Hematopoietic multipotent progenitor cell treated with erythropoietin and hydrocortisone succinate and interleukin-3 and kit ligand, for 15 days (in vitro differentiated cells): ENCODE results near the gene MRPS35.
"Not testable (repeated sequence)": the region's sequence is repeated elsewhere in the genome, so short reads cannot be mapped to it uniquely, and the experiment has no call there.

Experiments used
- DNase-seq: peaks from one replicate; pipeline ENCODE4 v3.0.0-alpha.2; 2015; ENCODE audit warnings: low spot score

The MRPS35 gene

DNA sequence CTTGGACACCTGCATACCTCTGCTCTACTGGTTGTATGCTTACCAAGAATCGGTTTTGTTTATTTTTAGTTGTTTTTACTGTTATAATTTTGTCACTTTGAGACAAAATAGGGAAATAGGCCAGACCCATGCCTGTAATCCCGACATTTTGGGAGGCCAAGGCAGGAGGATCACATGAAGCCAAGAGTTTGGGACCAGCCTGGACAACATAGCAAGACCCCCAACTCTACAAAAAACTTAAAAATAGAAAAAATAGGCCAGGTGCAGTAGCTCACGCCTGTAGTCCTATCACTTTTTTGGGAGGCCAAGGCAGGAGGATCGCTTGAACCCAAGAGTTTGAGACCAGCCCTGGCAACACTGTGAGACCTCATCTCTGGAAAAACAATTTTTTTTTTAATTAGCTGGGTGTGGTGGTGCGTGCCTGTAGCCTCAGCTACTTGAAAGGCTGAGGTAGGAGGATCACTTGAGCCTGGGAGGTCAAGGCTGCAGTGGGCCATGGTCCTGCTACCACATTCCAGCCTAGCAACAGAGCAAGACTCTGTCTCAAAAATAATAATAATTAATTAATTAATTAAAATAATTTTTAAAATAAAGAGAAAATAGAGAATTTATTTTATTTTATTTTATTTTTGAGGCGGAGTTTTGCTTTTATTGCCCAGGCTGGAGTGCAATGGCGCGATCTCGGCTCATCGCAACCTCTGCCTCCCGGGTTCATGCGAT lies 1.3 kb upstream of the MRPS35 start:
- DNase-seq = no peak

- DNase-seq = no peak
Measured at GRCh38 chr12:27709932-27710591, 570 bp upstream of the MRPS35 start.

GRCh38 chr12:27711317-27711682 lies 668 bp downstream of the MRPS35 start:
- DNase-seq = no peak

DNA sequence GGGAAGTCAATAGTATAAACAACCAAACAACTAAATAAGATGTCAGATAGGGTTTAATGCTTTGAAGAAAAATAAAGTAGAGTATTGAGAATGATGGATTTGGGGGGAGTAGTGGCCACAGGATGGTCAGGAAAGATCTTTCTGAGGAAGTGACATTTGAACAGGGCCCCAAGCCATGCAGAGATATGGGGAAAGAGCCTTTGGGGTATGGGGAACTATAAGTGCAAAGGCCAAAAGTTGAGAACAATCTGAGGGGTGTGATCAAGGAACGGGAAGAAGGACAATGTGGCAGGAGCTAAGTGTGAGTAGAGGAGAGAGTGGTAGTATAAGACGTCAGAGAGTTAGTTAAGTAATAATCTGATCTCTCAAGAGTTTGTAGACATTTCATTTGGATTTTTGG lies 1.3 kb downstream of the MRPS35 start:
- DNase-seq = no peak

GRCh38 chr12:27723212-27723611 lies 12.6 kb downstream of the MRPS35 start:
- DNase-seq = no peak

DNA sequence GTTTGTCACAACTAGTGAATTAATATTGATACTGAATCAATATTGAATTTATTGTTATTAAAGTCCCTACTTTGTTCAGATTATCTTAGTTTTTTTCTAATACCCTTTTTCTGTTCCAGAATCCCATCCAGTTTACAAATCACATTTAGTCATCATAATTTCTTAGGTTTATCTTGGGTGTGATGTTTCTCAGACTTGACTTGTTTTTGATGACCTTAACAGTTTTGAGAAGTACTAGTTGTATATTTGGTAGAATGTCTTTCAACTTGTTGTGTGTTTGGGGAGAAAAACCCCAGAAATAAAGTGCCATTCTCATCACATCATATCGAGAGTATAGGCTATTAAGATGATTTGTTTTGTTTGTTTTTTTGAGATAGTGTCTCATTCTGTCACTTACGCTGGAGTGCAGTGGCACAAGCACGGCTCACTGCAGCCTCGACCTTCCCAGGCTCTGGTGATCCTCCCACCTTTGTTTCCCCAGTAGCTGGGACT lies 19.5 kb downstream of the MRPS35 start:
- DNase-seq = no peak

- DNase-seq = no peak
Measured at GRCh38 chr12:27732281-27732680, 21.6 kb downstream of the MRPS35 start.

- peak; percentile 37 for DNase-seq
Measured at GRCh38 chr12:27733052-27733656, 22.5 kb downstream of the MRPS35 start.

- no peak for DNase-seq
Measured at GRCh38 chr12:27733791-27734190, 23.2 kb downstream of the MRPS35 start.

GRCh38 chr12:27734321-27734720 lies 23.7 kb downstream of the MRPS35 start:
- DNase-seq = not testable (repeated sequence)

DNA sequence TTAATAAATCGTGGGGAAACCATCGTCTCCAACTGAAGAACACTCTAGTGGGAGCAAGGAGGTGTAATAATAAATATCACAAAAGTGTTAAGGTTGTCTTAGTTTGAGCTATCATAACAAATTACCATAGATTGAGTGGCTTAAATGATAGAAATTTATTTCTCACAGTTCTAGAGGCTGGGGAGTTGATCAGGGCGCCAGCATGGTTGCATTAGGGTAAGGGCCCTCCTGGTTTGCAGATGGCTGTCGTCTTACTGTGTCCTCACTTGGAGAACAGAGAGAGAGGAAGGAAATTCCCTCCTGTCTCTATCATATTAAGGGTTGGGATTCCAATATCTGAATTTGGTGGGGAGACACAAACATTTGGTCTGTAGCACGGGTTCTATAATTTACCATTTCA lies 33.0 kb downstream of the MRPS35 start:
- DNase-seq = no peak

DNA sequence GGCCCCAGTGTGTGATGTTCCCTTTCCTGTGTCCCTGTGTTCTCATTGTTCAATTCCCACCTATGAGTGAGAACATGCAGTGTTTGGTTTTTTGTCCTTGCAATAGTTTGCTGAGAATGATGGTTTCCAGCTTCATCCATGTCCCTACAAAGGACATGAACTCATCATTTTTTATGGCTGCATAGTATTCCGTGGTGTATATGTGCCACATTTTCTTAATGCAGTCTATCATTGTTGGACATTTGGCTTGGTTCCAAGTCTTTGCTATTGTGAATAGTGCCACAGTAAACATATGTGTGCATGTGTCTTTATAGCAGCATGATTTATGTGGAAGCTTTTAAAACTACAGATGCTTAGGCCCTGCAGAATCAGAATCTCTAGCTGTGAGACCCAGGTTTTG lies 35.1 kb downstream of the MRPS35 start:
- not testable (repeated sequence) for DNase-seq

- DNase-seq = no peak
Measured at GRCh38 chr12:27747111-27747820, 36.6 kb downstream of the MRPS35 start.

GRCh38 chr12:27751386-27752047 lies 40.9 kb downstream of the MRPS35 start:
- no peak for DNase-seq

DNA sequence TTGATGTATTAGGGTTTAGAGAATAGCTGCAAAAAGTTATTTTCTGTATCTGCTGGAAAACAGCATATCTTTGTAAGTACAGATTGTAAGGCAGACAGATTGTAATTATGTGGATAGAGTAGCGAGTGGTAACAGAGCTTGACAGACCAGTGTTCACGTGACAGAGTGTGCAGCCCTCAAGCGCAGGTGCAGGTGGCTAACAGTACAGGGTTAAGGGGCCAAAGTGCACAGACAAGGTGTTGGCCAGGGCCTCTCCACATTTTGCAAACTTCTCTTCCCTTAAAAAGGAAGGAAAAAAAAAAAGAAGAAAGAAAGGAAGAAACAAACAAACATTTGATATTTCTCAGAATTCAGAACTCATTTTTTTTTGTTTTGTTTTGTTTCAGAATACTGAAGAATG lies 44.2 kb downstream of the MRPS35 start:
- DNase-seq = no peak

DNA sequence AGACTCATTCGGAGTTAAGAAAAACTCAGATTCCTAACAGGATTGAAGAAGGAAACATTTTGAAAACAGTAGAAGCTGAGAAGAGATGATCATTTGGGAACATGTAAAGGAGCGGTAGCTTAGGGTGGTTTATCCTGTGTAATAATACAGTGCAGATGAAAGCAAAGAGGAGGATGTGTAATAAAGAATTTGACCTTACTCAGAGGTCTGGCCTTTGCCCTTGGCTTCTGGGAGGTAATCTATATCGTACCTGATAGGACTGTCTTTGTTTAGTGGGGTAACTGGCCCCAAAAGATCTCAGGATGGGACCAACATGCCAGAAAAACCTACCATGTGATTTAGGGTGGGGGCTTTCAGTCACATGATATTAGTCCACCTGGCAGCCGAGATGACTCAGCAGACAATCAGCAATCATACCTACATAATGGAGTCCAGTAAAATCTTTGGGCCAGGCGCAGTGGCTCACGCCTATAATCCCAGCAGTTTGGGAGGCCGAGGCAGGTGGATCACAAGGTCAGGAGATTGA lies 46.1 kb downstream of the MRPS35 start:
- DNase-seq = no peak

DNA sequence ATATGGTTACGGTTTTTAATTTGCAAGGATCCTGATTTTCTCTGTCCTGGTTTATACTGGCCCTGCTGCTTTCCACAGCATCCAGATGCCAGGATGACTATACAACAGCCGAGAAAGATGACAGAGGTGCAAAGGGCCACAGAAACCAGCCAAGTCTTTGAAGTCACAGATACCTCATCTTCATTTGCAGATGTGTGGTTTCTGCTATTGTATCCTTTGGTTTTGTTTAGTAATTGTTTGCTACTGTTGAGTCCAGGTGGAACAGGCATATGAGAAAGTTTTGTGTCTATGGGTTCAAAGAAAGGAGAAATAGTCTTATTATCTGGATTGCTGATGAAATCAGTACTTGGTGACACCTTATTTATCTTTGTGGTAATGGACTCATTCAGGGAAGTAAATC lies 52.1 kb downstream of the MRPS35 start:
- no peak for DNase-seq

- DNase-seq = no peak
Measured at GRCh38 chr12:27766587-27766986, 56.0 kb downstream of the MRPS35 start.

GRCh38 chr12:27769142-27769673 lies 58.6 kb downstream of the MRPS35 start:
- no peak for DNase-seq

- DNase-seq = no peak
Measured at GRCh38 chr12:27771481-27772327, 61.1 kb downstream of the MRPS35 start.
